WTC11 (cell line): ENCODE measurements around the gene MAN1B1. TPM values are rescaled to one million over a fixed set of nuclear protein-coding genes. Genes with fewer than 3 reads are reported as not detected.

Experiments
- ATAC-seq: fragments of 200-7000 bp; cut with Tn5 transposase; 2 replicates; pipeline ENCODE4 v1.10.0; 2021; ENCODE audit warnings: mild to moderate bottlenecking, moderate library complexity
- Bru-seq: library from RNA; stranded (reverse); fragments of 400-500 nt; gene quantifications from one replicate; lab custom pipeline; 2021; lab: Mats Ljungman, UMichigan
- CTCF ChIA-PET: fragments of 300-600 bp; sonication (Branson Sonifier 250); formaldehyde crosslinking; loops from one replicate; lab custom pipeline; 2021; ENCODE audit warnings: antibody characterized with exemption; lab: Charles Lee
- POLR2A ChIA-PET: fragments of 350-600 bp; sonication (Branson Sonifier 250); formaldehyde crosslinking; loops from one replicate; lab custom pipeline; 2021; ENCODE audit warnings: antibody characterized with exemption; lab: Charles Lee
- DNase-seq: peaks from one replicate; pipeline ENCODE4 v3.0.0; 2021; ENCODE audit warnings: low spot score
- H3K27ac Mint-ChIP-seq: 2 replicates; pipeline ENCODE4 v1.8.0; 2021; ENCODE audit warnings: mixed read lengths
- H3K27me3 Mint-ChIP-seq: 2 replicates; pipeline ENCODE4 v1.8.0; 2021; ENCODE audit warnings: low read depth, mild to moderate bottlenecking, moderate library complexity, mixed read lengths
- H3K36me3 Mint-ChIP-seq: 2 replicates; pipeline ENCODE4 v1.8.0; 2021; ENCODE audit warnings: mixed read lengths
- H3K4me1 Mint-ChIP-seq: 2 replicates; pipeline ENCODE4 v1.8.0; 2022; ENCODE audit warnings: mixed read lengths
- H3K4me3 Mint-ChIP-seq: 2 replicates; pipeline ENCODE4 v1.8.0; 2021; ENCODE audit warnings: mild to moderate bottlenecking, moderate library complexity, mixed read lengths
- H3K9me3 Mint-ChIP-seq: 2 replicates; pipeline ENCODE4 v1.8.0; 2021; ENCODE audit warnings: mixed read lengths
- CREM ChIP-seq: sonication (generic); formaldehyde crosslinking; IDR thresholded peaks from 2 replicates; pipeline ENCODE4 v1.8.1; 2022; ENCODE audit warnings: mild to moderate bottlenecking, missing genetic modification reagents, moderate library complexity
- ETV6 ChIP-seq: sonication (generic); formaldehyde crosslinking; IDR thresholded peaks from 2 replicates; pipeline ENCODE4 v1.8.1; 2022; ENCODE audit warnings: mild to moderate bottlenecking, missing genetic modification reagents
- FOXK1 ChIP-seq: sonication (generic); formaldehyde crosslinking; IDR thresholded peaks from 2 replicates; pipeline ENCODE4 v1.8.0; 2022; ENCODE audit warnings: mild to moderate bottlenecking, moderate library complexity, missing genetic modification reagents
- FOXP1 ChIP-seq: sonication (generic); formaldehyde crosslinking; IDR thresholded peaks from 2 replicates; pipeline ENCODE4 v1.8.0; 2022; ENCODE audit warnings: missing genetic modification reagents, mild to moderate bottlenecking, moderate library complexity, borderline replicate concordance
- KAT7 ChIP-seq: sonication (generic); formaldehyde crosslinking; IDR thresholded peaks from 2 replicates; pipeline ENCODE4 v1.8.1; 2023; ENCODE audit warnings: missing genetic modification reagents, mild to moderate bottlenecking, borderline replicate concordance
- MAX ChIP-seq: sonication (generic); formaldehyde crosslinking; IDR thresholded peaks from 2 replicates; pipeline ENCODE4 v1.8.0; 2022; ENCODE audit warnings: mild to moderate bottlenecking, missing genetic modification reagents
- MXD4 ChIP-seq: fragments of 250-450 bp; sonication (Bioruptor Pico); IDR thresholded peaks from 2 replicates; pipeline ENCODE4 v1.8.0; 2021; ENCODE audit warnings: mild to moderate bottlenecking, moderate library complexity, borderline replicate concordance
- MYBL2 ChIP-seq: sonication (generic); formaldehyde crosslinking; IDR thresholded peaks from 2 replicates; pipeline ENCODE4 v1.8.1; 2023; ENCODE audit warnings: mild to moderate bottlenecking, moderate library complexity, missing genetic modification reagents
- NFYB ChIP-seq: sonication (generic); formaldehyde crosslinking; conservative IDR thresholded peaks from 2 replicates; pipeline ENCODE4 v1.8.0; 2022; ENCODE audit warnings: low read depth, missing genetic modification reagents
- SMAD3 ChIP-seq: sonication (generic); formaldehyde crosslinking; IDR thresholded peaks from 2 replicates; pipeline ENCODE4 v1.8.0; 2022; ENCODE audit warnings: missing genetic modification reagents, mild to moderate bottlenecking, borderline replicate concordance
- SOX15 ChIP-seq: fragments of 250-450 bp; sonication (Bioruptor Pico); IDR thresholded peaks from 2 replicates; pipeline ENCODE4 v1.9.0; 2021; ENCODE audit warnings: mild to moderate bottlenecking
- SP1 ChIP-seq: sonication (generic); formaldehyde crosslinking; conservative IDR thresholded peaks from 2 replicates; pipeline ENCODE4 v1.8.1; 2022; ENCODE audit warnings: missing genetic modification reagents
- USF2 ChIP-seq: sonication (generic); formaldehyde crosslinking; IDR thresholded peaks from 2 replicates; pipeline ENCODE4 v1.8.1; 2023; ENCODE audit warnings: mild to moderate bottlenecking, missing genetic modification reagents, moderate library complexity
- ZBTB43 ChIP-seq: sonication (generic); formaldehyde crosslinking; IDR thresholded peaks from 2 replicates; pipeline ENCODE4 v1.8.1; 2023; ENCODE audit warnings: mild to moderate bottlenecking, missing genetic modification reagents
- ZNF281 ChIP-seq: sonication (generic); formaldehyde crosslinking; IDR thresholded peaks from 2 replicates; pipeline ENCODE4 v1.8.0; 2023; ENCODE audit warnings: mild to moderate bottlenecking, missing genetic modification reagents
- ZSCAN18 ChIP-seq: fragments of 250-450 bp; sonication (Bioruptor Pico); IDR thresholded peaks from 2 replicates; pipeline ENCODE4 v2.1.2; 2022; ENCODE audit warnings: mild to moderate bottlenecking, moderate library complexity
- long read RNA-seq, 3 experiments: library from RNA in 1 of 3; library from capped mRNA in 1 of 3; library from polyadenylated mRNA in 1 of 3; unstranded in 2 of 3; stranded (forward) in 1 of 3; transcript quantifications; one replicate each; pipeline ENCODE4 v2.0.0, GENCODE V29; 2021
- total RNA-seq: library from RNA; stranded (reverse); gene quantifications from 3 replicates; pipeline ENCODE4 v1.2.3, GENCODE V29; 2021
- TF ChIP-seq, protein P1 (sequence below): fragments of 250-450 bp; sonication (Bioruptor Pico); IDR thresholded peaks from 2 replicates; pipeline ENCODE4 v1.8.0; 2021; ENCODE audit warnings: mild to moderate bottlenecking
- TF ChIP-seq, protein P2 (sequence below): sonication (generic); formaldehyde crosslinking; IDR thresholded peaks from 2 replicates; pipeline ENCODE4 v1.8.1; 2022; ENCODE audit warnings: mild to moderate bottlenecking, moderate library complexity, missing genetic modification reagents
- TF ChIP-seq, protein P3 (sequence below): sonication (generic); formaldehyde crosslinking; IDR thresholded peaks from 2 replicates; pipeline ENCODE4 v1.8.0; 2022; ENCODE audit warnings: mild to moderate bottlenecking, missing genetic modification reagents
- TF ChIP-seq, protein P4 (sequence below): fragments of 250-450 bp; sonication (Bioruptor Pico); IDR thresholded peaks from 2 replicates; pipeline ENCODE4 v1.9.0; 2021; ENCODE audit warnings: moderate library complexity, mild to moderate bottlenecking, inconsistent platforms, borderline replicate concordance

The MAN1B1 gene
- 44.9 to 57.1 TPM (median 47.1 TPM) in 3 replicates for total RNA-seq
- percentile 48 among the genes with signal in this experiment for Bru-seq, nascent RNA
- long read RNA-seq, experiment 1, full-length matches to known transcripts, result 208 of 252 reads
- long read RNA-seq, experiment 1, partial matches to known transcripts, result 15 of 252 reads
- long read RNA-seq, experiment 1, other reads (novel, unspliced or antisense), result 29 of 252 reads
- long read RNA-seq, experiment 2, full-length matches to known transcripts, result 21 of 41 reads
- long read RNA-seq, experiment 2, partial matches to known transcripts, result 12 of 41 reads
- long read RNA-seq, experiment 2, other reads (novel, unspliced or antisense), result 8 of 41 reads
- long read RNA-seq, experiment 3, full-length matches to known transcripts, result 23 of 29 reads
- long read RNA-seq, experiment 3, partial matches to known transcripts, result 4 of 29 reads
- long read RNA-seq, experiment 3, other reads (novel, unspliced or antisense), result 2 of 29 reads

DNA sequence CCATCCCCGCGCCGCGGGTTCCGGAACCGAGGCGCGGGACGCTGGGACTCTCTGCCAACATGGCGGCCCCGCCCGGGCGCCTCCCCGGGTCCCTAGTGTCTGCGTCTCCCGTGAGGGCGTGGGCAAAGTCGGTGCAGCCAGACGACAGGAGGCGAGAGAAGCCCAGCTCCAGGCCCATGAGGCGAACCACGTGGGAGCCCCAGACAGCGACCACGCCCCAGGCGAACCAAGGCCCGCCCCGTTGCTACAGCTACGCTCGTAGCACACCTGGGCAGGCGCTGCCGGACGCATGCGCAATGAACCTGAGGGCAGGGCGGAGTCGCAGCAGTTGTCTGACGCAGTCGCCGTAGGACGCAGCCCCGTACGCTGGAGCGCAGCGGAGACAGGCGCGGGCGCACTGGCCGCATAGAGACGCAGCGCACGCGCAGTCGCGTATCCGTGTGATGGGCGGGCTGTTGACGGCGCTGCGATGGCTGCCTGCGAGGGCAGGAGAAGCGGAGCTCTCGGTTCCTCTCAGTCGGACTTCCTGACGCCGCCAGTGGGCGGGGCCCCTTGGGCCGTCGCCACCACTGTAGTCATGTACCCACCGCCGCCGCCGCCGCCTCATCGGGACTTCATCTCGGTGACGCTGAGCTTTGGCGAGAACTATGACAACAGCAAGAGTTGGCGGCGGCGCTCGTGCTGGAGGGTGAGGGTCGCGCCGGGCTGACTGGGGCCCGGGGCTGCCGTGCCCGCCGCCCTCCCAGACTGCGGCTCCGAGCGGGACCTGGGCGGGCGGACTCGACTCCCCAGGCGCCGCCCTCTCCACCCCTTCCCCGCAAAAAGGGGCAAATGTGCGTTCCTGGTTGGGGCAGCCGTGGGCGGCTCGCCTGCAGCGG lies at the start of gene MAN1B1:
MAN1B1 (plus strand) TSS at position 455 of the 878 bp plus-strand sequence; CDS start at position 470, 15 bp downstream.
- peaks cover 8% of the 10 kb centered on the region for H3K36me3 Mint-ChIP-seq
- H3K27me3 Mint-ChIP-seq, result peaks cover 9% of the 10 kb centered on the region
- no peaks in the 10 kb centered on the region for H3K9me3 Mint-ChIP-seq
- POLR2A ChIA-PET, result interaction anchor here (0.6 to 2.2 kb wide), 12 partner anchors 9 to 156 kb away, joined by 3 to 21 read pairs (median 4); partner anchors contain the start of genes LRRC26, SAPCD2, TPRN and TUBB4B
- H3K27ac Mint-ChIP-seq, result peak within 1 kb of the TSS; percentile 91
- H3K4me3 Mint-ChIP-seq, result peak within 1 kb of the TSS; percentile 85
- CTCF ChIA-PET, result interaction anchor here (0.5 to 8.7 kb wide), 28 partner anchors 9 to 359 kb away, joined by 3 to 177 read pairs (median 5); partner anchors contain the start of genes C8G, EXD3, NOXA1 and NPDC1
- peak; percentile 99 for DNase-seq
- peak; percentile 95 for ATAC-seq
- peaks cover 16% of the 10 kb centered on the region for H3K4me1 Mint-ChIP-seq
- TF ChIP-seq CREM (CRISPR knock-in tag) (peak; percentile 80; the same call in 1 of the 2 replicates), SOX15 (CRISPR knock-in tag) (no peak), MAX (CRISPR knock-in tag) (peak; percentile 96), ZBTB43 (peak; percentile 50; the same call in 1 of the 2 replicates), KAT7 (CRISPR knock-in tag) (no peak), SMAD3 (0 out of 2 replicates have a peak, but pooled peaks have one; percentile 63), NFYB (CRISPR knock-in tag) (no peak), USF2 (CRISPR knock-in tag) (peak; percentile 90), FOXK1 (CRISPR knock-in tag) (peak; percentile 98), ZNF281 (CRISPR knock-in tag) (no peak), ETV6 (peak; percentile 81), SP1 (CRISPR knock-in tag) (peak; percentile 85), FOXP1 (CRISPR knock-in tag) (0 out of 2 replicates have a peak, but pooled peaks have one; percentile 60), ZSCAN18 (no peak), MXD4 (CRISPR knock-in tag) (no peak), MYBL2 (0 out of 2 replicates have a peak, but pooled peaks have one; percentile 90)
- TF ChIP-seq, protein P1, sequence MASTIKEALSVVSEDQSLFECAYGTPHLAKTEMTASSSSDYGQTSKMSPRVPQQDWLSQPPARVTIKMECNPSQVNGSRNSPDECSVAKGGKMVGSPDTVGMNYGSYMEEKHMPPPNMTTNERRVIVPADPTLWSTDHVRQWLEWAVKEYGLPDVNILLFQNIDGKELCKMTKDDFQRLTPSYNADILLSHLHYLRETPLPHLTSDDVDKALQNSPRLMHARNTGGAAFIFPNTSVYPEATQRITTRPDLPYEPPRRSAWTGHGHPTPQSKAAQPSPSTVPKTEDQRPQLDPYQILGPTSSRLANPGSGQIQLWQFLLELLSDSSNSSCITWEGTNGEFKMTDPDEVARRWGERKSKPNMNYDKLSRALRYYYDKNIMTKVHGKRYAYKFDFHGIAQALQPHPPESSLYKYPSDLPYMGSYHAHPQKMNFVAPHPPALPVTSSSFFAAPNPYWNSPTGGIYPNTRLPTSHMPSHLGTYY (CRISPR knock-in tag), result no peak
- TF ChIP-seq, protein P2, sequence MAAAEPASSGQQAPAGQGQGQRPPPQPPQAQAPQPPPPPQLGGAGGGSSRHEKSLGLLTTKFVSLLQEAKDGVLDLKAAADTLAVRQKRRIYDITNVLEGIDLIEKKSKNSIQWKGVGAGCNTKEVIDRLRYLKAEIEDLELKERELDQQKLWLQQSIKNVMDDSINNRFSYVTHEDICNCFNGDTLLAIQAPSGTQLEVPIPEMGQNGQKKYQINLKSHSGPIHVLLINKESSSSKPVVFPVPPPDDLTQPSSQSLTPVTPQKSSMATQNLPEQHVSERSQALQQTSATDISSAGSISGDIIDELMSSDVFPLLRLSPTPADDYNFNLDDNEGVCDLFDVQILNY (CRISPR knock-in tag), result peak; percentile 78; the same call in 1 of the 2 replicates
- TF ChIP-seq, protein P3, sequence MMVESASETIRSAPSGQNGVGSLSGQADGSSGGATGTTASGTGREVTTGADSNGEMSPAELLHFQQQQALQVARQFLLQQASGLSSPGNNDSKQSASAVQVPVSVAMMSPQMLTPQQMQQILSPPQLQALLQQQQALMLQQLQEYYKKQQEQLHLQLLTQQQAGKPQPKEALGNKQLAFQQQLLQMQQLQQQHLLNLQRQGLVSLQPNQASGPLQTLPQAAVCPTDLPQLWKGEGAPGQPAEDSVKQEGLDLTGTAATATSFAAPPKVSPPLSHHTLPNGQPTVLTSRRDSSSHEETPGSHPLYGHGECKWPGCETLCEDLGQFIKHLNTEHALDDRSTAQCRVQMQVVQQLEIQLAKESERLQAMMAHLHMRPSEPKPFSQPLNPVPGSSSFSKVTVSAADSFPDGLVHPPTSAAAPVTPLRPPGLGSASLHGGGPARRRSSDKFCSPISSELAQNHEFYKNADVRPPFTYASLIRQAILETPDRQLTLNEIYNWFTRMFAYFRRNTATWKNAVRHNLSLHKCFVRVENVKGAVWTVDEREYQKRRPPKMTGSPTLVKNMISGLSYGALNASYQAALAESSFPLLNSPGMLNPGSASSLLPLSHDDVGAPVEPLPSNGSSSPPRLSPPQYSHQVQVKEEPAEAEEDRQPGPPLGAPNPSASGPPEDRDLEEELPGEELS, result peak; percentile 74; the same call in 1 of the 2 replicates
- TF ChIP-seq, protein P4, sequence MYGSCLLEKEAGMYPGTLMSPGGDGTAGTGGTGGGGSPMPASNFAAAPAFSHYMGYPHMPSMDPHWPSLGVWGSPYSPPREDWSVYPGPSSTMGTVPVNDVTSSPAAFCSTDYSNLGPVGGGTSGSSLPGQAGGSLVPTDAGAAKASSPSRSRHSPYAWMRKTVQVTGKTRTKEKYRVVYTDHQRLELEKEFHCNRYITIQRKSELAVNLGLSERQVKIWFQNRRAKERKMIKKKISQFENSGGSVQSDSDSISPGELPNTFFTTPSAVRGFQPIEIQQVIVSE (CRISPR knock-in tag), result no peak
